GM21367 (cell line): ENCODE data around the gene TJP2.
A peak's percentile ranks its signal among the peaks of the same experiment; 100 is the strongest.

ENCODE experiments used
- ATAC-seq: cut with Tn5 transposase; IDR thresholded peaks from one replicate; pipeline ENCODE4 v1.9.1; 2021; ENCODE audit not compliant: unreplicated experiment

The TJP2 gene

DNA sequence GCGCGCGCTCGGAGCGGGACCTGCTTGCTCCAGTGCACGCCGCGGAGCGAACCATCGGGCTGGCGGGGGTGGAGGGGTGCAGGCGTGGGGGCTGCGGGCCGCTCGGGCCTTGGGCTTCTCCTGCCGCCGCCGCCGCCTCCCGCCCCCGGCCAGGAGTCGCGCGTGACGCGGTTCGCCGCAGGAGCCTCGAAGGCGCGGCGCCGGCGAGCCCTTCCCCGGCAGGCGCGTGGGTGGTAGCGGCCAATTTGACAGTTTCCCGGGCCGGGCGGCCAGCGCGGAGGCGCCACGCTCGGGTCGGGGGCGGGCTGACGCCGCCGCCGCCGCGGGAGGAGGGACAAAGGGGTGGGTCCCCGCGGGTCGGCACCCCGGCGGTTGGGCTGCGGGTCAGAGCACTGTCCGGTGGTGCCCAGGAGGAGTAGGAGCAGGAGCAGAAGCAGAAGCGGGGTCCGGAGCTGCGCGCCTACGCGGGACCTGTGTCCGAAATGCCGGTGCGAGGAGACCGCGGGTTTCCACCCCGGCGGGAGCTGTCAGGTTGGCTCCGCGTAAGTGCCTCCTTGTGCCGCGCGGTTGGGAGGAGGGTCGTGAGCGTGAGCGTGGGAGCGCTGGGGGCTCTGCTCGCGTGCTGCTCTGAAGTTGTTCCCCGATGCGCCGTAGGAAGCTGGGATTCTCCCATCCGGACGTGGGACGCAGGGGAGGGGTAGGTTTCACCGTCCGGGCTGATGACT is at the start of gene TJP2:
TJP2 (plus strand) TSS at position 387 of the 725 bp plus-strand sequence; CDS start at position 483, 96 bp downstream.
- ATAC-seq, result peak; percentile 30

DNA sequence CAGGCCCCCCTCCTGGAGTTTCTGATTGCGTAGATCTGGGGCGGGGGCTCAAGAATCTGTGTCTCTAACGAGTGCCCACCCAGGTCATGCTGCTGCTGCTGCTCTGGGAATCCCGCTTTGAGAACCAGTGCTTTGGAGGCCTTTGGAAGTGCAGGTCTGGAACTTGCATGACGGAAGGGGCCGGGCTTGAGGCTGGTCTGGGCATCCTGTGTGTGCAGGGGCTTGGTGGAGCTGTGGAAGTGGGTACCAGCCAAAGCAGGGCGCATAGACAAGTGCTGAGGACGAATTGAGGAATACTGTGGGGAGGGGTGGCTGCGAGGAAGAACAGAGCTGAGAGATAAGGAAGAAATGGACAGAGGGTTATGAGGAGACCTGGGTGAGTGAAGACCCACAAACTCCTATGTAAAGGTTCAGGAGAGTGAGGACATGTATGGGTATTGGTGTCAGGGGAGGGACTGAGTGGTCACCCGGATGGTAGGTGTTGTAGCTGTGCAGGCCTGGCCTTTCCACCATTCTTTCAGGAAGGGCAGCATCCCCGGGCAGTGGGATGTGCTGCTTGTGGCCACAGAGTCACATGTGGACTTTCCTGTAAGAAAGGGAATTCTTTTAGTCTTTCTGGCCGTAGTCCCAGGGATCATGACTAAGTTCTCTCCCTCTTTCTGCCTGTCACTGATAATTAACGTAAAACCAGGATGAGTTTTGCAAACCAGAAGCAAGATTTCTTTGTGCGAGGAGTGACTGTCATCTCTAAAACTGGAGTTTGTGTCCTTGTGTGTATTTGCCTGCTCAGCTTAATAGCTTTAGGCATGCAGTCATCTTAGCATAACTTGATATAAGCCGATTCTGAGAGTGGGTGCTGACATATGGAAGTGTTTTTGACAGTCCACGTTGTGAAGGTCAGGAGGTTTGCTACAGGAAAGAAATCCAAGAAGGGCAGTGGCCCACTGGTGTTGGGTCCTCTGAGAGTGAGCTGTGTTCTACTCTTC is 43.3 kb upstream of the TJP2 start:
- no peak for ATAC-seq

DNA sequence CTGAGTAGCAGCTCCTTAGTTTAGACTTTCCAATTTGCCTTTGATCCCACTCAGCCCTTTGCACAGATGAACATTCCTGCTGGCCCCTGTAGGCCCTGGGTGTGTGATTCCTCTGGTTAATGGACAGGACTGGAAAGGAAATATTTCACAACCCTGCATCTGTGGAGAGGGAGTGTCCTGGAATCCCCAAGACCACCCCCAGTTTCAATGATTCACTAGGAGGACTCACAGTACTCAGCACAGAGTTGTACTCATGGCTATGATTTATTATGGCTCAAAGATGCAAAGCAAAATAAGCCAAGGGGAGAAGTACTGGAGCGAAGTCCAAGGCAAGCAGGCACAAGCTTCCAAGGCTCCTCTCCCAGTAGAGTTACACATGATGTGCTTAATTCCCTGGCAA is 42.4 kb upstream of the TJP2 start:
- no peak for ATAC-seq

DNA sequence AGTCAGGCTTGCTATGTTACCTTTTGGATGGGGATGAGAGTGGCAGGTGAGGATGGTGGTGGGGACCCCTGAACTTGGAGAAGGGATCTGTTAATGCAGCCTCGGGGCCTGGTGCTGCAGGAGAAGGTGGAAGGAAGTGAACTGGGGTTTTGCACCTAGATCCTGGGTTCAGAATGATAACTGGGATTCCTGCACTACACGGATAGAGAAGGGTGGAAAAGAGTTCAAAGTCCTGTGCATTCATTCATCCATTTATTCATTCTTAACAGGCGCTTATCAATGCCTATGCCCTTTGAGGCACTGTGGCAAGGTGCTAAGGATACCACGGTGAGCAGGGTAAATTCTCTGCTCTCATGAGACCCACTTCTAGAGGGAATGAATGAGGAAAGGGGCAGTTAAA is 41.7 kb upstream of the TJP2 start:
- ATAC-seq, result no peak

DNA sequence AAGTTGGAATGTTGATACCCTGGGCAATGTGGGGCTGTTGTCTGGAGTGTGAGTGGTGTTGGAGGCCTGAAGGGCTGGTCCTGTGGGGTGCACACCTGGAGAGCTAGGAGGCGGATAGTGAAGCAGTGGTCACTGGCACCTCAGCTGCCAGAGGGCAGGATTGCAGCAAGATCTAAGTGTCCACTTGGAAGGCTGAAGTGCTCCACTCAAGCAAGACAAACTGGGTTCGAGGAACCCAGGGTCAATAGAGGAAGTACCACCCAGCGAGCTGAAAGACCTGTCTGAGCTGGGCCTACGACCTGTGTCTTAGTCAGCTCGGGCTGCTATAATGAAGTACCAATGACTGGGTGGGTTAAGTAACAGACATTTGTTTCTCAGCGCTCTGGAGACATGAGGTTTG is 39.7 kb upstream of the TJP2 start:
- ATAC-seq, result no peak

DNA sequence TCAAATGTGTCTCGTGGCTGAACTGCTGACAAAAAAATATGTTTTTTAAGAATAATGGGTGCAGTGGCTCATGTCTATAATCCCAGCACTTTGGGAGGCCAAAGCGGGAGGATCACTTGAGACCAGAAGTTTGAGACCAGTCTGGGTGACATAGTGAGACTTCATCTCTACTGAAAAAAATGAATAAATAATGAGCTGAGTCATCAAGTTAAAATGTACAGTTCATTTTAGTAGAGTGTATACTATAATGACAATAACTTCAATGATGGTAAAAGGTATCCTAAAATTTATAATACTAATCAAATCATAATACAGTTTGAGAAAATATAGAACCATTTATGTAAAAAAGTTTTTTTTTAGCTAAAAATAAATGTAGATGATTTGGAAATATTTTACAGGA is 37.9 kb upstream of the TJP2 start:
- ATAC-seq, result no peak

DNA sequence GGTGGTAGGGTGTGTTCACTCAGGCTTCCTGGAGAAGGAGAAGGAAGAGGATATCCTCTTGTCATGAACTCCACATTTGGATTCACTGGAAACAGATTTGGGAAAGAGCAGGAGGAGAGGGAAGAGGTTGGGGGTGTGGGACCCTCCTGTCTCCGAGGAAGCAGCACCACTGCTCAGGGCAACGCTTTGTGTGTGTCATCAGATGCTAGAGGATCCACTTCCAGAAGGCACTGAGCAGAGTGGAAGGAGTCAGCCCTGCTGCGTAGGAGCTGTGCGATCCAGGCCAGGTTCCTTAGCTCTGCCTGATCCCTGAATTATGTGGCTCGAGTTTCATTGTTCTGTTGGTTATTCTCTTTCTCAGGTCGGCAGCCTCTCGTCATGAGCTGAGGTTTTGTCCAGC is 37.3 kb upstream of the TJP2 start:
- ATAC-seq, result no peak

GRCh38 chr9:69137311-69137710 is 36.8 kb upstream of the TJP2 start:
- ATAC-seq, result no peak

- ATAC-seq, result no peak
These were observed 34.5 kb upstream of the TJP2 start for GRCh38 chr9:69139596-69139995.

DNA sequence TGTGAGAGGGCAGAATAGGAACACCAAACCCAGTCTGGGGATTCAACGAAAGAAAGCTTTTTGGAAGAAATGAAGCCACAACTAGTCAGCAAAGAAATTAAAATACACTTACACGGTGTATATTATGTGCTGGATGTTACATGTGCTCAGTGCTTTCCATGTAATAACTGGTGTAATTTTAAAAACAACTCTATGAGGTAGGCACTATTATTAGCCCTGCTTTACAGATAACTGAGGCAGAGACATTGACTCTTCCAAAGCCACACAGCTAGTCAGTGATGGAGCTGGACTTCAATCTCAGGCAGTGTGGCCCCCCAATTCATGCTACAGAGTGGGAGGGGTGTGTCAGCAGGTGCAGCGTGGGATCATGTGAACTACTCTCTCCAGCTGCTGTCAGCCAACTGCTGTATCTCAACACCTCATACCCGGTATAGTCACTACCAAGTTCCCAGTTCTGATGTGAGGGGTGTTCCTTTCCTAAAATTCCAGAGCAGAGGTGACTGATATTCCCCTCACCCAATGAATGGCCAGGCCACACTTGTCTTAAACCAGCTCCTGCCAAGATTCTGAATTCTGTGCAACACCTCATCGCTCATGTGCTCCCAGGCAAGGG is 33.8 kb upstream of the TJP2 start:
- ATAC-seq, result no peak

GRCh38 chr9:69141851-69142250 is 32.2 kb upstream of the TJP2 start:
- ATAC-seq, result no peak

- no peak for ATAC-seq
These were observed 30.8 kb upstream of the TJP2 start for GRCh38 chr9:69143291-69143690.

GRCh38 chr9:69145144-69145715 is 28.8 kb upstream of the TJP2 start:
- ATAC-seq, result no peak

GRCh38 chr9:69147041-69147834 is 26.8 kb upstream of the TJP2 start:
- ATAC-seq, result no peak

GRCh38 chr9:69149321-69149807 is 24.7 kb upstream of the TJP2 start:
- no peak for ATAC-seq

GRCh38 chr9:69151506-69151905 is 22.6 kb upstream of the TJP2 start:
- no peak for ATAC-seq

DNA sequence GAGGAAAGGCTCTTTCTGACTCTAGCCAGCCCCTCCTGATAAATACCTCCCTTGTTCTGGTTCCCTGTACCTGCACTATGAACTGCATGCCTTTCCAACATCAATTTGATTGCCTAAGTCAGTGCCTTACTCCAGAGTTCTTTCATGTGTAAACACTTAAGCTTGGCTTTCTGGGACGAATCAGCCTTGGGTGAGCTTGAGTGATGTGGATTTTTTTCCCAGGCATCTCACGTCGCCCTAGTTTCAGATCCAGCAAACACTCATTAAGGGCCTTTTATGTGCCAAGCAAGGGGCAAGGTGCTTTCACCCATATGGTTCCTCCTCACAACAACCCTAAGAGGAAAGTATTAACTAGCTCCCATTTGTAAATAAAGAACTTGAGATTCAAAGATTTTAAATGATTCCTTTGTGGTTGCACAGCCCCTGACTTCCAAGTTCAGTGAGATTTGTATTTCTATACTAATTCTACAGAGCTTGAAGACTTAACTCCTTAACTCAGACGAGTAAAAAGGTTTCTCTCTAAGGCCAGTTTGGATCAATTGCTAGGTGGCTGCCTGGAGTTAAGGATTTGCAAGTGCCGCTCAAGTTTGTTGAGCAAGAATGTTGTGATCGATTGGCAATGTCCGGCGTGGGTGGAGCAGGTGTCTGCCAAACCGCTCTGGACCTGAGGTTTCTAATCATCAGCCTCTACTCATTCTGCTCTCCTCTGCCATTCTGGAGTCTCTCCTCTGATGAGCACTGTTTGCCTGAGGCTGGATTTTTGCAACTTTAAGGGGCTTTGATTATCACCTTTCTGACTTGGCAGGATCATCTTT is 20.2 kb upstream of the TJP2 start:
- ATAC-seq, result no peak

DNA sequence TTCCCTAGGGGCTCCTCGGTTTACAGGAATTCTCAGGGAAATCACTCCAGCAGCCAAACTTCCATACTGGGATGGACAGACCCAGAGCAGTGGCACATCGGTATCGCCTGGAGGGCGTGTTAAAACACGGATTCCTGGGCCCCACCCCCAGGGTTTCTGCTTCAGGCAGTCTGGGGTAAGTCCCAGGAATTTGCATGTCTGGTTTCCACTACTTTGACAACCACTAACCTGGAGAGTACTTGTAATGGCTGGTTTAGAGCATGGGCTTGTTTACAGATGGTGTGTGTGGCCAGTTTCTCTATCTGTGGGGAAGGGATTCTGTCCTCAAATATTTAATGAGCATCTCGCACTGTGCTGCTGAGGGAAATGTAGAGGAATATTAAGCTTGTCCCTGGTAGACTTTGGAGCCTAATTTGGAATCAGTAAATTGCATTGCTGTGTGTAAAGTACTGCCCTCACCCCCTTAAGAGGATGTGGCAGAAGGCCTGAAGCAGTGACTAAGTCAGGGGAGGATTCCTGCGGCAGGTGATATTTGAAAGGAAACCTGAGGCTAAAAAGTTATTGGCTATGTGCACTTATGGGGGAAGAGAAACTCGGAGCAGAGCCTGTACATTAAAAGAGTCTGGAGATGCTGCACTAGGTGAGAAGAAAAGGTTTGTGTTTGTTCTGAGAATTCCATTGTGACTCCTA is 18.6 kb upstream of the TJP2 start:
- ATAC-seq, result peak; percentile 98
